ENCODE measurements around the gene PRKCH.
"Not testable (repeated sequence)": the region's sequence is repeated elsewhere in the genome, so short reads cannot be mapped to it uniquely, and the experiment has no call there.

The PRKCH gene

DNA sequence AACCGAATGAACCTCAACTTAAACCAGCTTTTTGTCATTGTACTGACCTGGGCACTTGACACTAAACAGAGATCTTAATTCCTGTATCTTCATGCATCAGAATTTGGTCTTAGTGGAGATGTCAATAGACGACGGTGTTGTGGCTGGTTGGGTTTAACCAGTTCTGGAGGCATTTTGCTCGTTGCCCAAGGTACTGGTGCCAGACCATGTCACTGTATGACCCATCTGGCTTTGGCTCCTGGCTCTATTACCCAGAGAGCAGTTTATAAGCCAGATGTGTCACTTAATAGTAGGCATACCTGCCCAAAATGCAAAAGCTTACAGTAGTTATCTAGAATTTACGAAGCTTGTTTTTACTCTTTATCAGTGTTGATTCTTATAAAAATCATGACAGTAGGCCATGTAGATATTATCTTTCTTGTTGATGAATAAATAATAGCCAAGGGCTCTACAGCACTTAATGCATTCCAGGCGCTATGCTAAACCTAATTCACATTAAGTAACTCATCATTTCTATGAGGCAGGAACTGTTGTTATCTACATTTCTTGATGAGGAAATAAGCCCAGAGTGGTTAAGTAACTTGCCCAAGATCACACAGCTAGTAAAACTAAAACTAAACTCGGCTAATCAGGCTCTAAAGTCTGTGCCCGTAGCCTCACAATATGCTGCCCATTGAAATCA is 194.2 kb downstream of the PRKCH start:
- DNase-seq (ENCODE audit: low read depth) = no peak

- no peak for DNase-seq (ENCODE audit: low read depth)
Observed at GRCh38 chr14:61516118-61516743, 194.9 kb downstream of the PRKCH start.

GRCh38 chr14:61516964-61517653 is 195.7 kb downstream of the PRKCH start:
- DNase-seq (ENCODE audit: low read depth) = peak; percentile 43

DNA sequence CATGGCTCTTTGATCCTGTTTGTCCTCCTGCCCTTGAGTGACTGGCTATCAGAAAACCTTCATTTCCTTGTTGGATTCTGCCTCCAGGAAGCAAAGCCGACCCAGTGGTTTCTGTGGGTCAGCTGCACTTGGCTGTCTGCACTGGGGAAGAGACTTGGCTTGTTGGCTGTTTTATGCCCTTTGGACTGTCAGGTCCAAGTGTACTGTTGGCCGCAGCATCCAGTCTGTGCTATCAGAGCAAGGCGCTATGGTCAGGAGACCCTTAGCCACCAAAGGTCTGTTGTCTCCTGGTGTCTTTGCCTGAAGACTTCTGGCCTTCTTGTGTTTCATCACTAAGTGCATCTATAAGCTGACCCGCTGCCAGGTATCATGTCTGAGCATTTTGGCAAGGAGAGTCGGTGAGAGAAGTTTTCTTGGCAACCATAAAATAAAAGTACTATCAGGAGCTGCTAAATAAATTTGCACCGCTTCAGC is 196.6 kb downstream of the PRKCH start:
- DNase-seq (ENCODE audit: low read depth) = no peak

DNA sequence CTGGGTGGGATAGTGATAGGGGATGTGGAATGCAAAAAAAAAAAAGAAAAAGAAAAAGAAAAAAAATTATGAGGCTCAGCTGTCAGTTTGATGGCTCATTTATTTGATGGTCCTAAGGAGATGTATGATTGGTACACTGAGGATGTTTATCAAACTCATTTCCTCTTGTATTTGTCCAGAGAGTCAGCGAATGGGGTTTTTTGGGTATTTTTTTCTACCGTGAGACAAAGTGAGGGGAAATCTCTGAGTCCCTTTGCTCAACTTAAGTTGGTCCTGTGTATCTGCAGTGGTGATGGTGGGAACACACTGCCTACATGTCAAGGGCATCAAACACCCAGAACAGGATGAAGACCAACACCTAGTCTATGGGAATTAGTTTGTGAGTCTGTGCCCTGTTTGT is 197.0 kb downstream of the PRKCH start:
- DNase-seq (ENCODE audit: low read depth) = no peak

GRCh38 chr14:61519106-61519505 is 197.7 kb downstream of the PRKCH start:
- DNase-seq (ENCODE audit: low read depth) = no peak

DNA sequence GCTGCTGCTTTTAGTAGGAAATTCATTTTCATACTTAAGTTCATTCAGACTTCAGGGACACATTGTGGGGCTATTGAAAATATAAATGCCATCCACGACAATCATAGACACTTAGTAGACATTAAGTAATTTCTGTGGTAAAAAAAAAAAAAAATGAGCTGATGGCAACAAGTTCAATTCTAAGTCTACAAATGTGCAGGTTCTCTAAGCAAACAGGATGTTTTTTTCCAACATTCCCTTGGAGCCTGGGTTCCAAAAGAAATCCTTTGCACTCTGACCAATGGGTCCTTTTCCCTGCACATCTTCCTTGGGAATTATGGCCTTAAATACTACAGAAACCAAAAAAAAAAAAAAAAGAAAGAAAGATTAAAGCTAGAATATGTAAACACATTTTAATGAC is 198.4 kb downstream of the PRKCH start:
- no peak for DNase-seq (ENCODE audit: low read depth)

DNA sequence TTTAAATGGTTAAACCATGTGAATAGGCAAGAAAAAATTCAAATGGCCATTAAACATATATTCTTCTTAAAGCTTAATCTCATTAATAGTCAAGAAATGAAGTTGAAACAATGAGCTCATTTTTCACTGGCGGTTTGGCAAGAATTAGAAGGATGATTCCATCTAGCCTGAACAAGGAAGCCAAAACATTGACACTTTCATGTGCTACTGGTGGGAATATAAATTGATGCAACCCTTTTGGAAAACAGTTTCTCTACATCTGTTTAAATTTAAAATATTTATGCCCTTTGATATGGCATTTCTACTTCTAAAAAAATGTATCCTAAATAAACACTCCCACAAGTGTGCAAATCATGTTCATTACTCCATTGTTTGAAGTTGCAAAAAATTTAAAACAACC is 199.2 kb downstream of the PRKCH start:
- no peak for DNase-seq (ENCODE audit: low read depth)

DNA sequence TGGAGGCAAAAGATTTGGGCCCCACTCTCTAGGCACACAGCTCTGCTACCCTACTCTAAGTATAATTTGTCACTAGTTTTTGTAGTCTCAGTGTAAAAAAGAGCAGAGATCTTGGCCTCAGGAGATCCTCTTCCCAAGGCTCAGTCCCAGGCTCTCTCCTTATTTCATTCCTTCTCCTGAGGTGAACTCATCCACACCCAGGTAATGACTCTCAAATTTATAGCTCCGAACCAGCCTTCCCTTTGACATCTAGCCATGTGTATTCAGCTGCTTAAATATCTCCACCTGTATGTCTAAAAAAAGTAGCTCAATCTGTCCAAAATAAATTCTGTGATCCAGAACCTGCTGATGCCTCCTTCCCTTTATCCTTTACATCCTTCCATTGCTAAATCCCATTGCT is 200.4 kb downstream of the PRKCH start:
- no peak for DNase-seq (ENCODE audit: low read depth)

DNA sequence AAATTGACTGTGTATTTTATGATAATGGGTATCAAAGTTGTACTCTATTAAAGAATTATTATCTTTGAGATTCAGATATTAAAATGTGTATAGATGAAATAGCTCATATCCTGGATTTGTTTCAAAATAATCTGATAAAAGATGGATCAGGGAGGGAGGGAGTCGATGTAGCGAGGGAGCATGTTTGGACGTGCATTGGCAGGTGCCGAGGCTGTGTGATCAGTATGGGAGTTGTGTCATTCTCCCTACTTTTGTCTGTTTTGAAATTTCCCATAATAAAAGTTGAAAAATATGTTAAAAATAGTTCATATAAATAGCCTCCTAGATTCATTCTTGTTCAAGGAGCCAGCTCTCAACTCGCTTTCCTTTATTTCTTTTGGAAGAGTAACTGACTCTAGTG is 202.4 kb downstream of the PRKCH start:
- no peak for DNase-seq (ENCODE audit: low read depth)

DNA sequence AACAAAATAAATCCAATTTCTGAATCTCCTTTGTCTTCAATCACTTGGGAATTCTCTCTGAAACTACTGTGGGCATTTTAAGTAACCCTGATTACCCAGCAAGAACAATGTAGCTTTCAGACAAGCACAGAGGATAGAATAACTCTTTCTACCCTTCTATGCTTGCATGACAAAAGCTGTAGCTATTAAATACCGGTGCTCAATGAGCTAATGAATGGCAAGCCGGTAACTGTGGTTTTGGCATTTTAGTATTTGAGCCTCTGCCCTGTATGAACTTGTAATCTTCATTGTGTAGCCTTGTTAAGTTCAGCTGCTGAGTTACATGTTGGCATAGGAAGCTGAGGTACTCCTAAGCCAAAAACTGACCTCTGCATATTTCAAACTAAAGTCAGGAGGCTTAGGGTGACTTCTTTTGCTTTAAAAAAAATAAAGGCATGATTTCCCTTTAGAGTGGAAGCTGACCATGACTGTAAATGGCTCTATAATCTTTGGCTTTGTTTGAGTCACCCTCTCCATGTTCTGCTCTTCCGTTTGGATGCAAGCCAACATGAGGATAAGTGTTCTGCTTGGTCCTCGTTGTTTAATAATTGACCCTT is 202.9 kb downstream of the PRKCH start:
- DNase-seq (ENCODE audit: low read depth) = peak; percentile 84

GRCh38 chr14:61524936-61525292 is 203.5 kb downstream of the PRKCH start:
- no peak for DNase-seq (ENCODE audit: low read depth)

DNA sequence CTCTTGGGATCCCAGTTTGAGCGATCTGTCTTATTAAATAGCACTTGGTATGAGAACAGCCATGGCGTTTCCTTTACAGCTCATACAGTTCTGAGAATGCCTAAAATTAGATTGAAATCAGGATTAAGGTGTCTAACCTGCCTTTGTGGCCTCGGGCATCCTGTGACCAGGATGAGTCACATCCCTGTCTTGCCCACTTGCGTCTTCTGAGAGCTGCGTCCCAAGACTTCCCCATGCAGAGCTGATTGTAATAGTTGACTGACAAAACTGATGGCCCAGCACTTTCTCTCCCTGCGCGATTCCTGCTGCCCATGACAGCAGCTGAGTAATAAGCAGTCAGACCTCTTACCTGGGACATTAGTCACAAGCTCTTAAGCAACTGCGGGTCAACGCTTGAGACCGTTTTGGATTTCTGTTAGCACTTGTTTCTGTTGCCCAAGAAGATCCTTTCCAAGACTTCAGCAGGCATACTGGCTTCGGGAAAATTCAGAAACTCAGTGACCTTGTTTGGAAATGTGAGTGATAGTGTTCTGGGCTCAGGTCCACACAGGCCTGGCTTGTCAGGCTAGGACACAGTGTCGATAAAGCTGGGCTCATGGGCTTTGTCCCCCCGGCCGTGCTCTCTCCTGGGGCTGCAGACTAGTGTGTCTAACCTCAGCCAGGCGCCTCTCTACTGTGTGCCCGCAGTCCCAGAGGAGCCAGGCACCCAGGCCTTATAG is 204.1 kb downstream of the PRKCH start:
- peak; percentile 93 for DNase-seq (ENCODE audit: low read depth)

DNA sequence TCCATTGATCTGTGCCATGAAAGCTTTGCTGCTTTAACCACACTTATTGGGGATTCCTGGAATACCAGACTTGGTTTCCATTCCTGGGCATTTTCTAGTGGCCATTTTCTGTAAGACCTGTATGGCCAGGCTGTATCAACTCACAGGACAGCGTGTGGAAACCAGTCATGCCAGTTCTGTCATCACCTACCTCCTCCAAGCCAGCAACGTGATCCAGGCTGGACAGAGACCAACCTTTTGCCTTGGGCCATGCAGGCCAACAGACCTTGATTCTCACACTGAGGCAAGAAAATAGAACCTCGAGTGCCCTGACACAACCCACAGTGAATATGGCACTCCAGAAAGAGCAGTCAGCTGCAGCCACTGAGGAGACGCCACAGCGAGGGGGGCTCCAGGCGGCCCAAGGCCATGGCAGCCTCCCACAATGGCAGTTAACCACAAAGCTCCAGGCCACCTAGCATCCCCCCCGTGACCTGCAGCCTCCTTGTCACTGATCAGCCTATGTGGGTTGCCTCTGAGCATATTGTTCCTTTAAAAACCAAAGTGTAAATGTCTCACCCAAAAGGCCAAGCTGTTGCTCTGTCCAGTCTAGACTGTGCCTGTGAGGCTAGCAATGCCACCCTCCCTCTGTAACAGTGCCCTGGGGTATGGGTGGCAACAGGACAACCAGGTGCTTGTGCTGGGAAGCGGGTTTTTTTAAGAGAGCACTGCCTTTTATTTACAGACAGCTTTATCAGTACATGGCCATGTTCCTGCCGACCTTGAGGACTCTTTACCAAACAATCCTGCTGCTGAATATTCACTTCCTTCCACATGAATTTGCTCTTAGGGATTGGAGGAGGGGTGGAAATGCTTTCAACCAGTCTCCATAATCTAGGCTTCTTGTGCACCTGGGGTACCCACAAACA is 205.3 kb downstream of the PRKCH start:
- DNase-seq (ENCODE audit: low read depth) = no peak

DNA sequence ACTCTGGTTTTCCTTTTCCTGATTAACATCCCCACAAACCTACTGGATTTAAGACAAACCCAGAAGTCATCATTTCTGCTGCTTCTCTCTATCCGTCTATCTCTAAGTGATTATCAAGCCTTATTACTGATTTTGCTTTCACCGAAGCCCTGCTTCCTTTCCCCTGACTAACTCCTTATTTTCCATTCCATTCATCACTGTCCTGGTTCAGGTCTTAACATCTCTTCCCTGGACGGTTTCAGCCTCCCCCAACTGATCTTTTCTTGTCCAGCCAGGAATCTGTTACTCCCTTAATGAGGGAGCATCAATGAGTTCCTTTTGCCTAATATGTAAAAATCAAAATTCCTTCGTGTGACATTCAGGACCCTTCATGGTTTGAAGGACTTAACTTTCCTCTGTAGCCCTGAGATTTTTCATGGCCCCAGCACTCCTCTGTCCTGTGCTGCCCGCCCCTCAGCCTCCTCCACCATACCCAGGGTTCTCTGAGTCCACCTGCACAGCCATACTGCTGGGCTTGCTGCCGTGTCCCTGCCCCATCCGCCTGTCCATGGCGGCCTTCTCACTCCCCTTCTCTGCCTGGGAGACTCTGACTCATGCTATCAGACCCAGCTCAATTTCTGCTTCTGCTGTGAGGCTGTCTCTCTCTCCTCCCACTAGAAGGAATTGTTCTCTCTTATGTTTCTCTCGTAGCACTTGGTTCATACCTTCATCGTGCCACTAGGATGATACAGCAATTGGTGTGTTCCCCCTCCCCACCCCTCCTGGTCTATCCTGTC is 206.1 kb downstream of the PRKCH start:
- DNase-seq (ENCODE audit: low read depth) = peak; percentile 89

- peak; percentile 94 for DNase-seq (ENCODE audit: low read depth)
Observed at GRCh38 chr14:61528591-61529021, 207.2 kb downstream of the PRKCH start.

GRCh38 chr14:61529360-61529759 is 208.0 kb downstream of the PRKCH start:
- DNase-seq (ENCODE audit: low read depth) = not testable (repeated sequence)

- no peak for DNase-seq (ENCODE audit: low read depth)
Observed at GRCh38 chr14:61530296-61530695, 208.9 kb downstream of the PRKCH start.

- DNase-seq (ENCODE audit: low read depth) = no peak
Observed at GRCh38 chr14:61530896-61531295, 209.5 kb downstream of the PRKCH start.

DNA sequence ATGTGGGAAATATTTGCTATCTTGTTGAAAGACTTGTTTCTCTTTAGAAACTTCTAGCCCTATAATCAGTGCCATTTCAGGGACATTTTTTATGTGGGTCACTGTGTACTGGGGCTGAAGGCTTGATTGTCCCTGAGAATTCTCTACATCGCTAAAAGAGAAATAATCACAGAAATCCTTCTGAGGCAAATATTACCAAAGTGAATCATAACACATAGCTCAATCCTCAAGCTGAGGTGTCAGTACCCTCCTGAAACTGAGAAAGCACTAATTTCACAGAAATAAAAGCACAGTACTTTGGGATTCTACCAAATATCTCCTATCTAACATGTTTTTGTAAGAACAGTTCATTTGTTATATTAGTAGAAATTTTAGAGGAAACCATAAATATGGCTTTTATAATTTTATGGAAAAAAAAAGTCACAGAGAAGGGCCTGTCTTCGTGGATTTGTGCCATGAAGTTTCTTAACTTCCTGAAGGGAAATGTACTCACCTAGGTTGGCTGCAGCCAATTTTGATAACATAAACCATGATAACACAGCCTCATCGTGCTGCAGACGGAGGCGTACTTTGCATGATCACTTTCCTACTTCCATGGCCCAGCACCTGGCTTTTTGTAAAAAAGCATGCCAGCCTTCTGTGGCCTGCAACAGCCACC is 210.2 kb downstream of the PRKCH start:
- peak; percentile 33 for DNase-seq (ENCODE audit: low read depth)

All from ELR (cell line).